K562 (cell line): ENCODE measurements around the gene CENPE. TPM values are rescaled to one million over a fixed set of nuclear protein-coding genes. Genes with fewer than 3 reads are reported as not detected.
A peak's percentile ranks its signal among the peaks of the same experiment; 100 is the strongest.

ENCODE experiments used
- CBX8 ChIP-seq: fragments of 200-600 bp; sonication (generic); IDR thresholded peaks from 2 replicates; pipeline ENCODE4 v1.6.1; 2012; ENCODE audit warnings: borderline replicate concordance, mixed run types, low read depth, mild to moderate bottlenecking, moderate library complexity, mixed read lengths, low read length, control low read depth, inconsistent platforms; ENCODE audit not compliant: poor library complexity, severe bottlenecking; ENCODE audit errors: extremely low read depth
- CREB3 ChIP-seq: fragments of 450-650 bp; conservative IDR thresholded peaks from 2 replicates; pipeline ENCODE4 v1.6.1; 2016; ENCODE audit warnings: missing genetic modification characterization, low read depth, mild to moderate bottlenecking, missing compliant biosample characterization, moderate library complexity
- KLF10 ChIP-seq: fragments of 250-450 bp; sonication (Bioruptor Pico); IDR thresholded peaks from 2 replicates; pipeline ENCODE4 v1.6.1; 2021; ENCODE audit warnings: matching md5 sums
- NFATC3 ChIP-seq: fragments of 450-650 bp; IDR thresholded peaks from 2 replicates; pipeline ENCODE4 v1.6.1; 2017; ENCODE audit warnings: mild to moderate bottlenecking
- PKNOX1 ChIP-seq: fragments of 450-650 bp; IDR thresholded peaks from 2 replicates; pipeline ENCODE4 v1.6.1; 2016
- PURB ChIP-seq: sonication (generic); formaldehyde crosslinking; IDR thresholded peaks from 2 replicates; pipeline ENCODE4 v1.9.0; 2021; ENCODE audit warnings: low read depth, mild to moderate bottlenecking, missing genetic modification reagents
- RB1 ChIP-seq: fragments of 450-650 bp; IDR thresholded peaks from 2 replicates; pipeline ENCODE4 v1.6.1; 2017; ENCODE audit warnings: low read depth, mild to moderate bottlenecking
- RBM39 ChIP-seq: fragments of 200-400 bp; formaldehyde crosslinking; optimal IDR thresholded peaks from 2 replicates; pipeline ENCODE3; 2018; ENCODE audit warnings: low read depth, low read length
- SIRT6 ChIP-seq: IDR thresholded peaks from one replicate; pipeline ENCODE4 v1.6.1; 2012; ENCODE audit warnings: low read depth, mild to moderate bottlenecking, control low read depth, inconsistent platforms, low read length, moderate library complexity
- SMAD4 ChIP-seq: fragments of 250-450 bp; sonication (Bioruptor Pico); conservative IDR thresholded peaks from 2 replicates; pipeline ENCODE4 v1.8.0; 2021; ENCODE audit warnings: inconsistent platforms, mild to moderate bottlenecking, moderate library complexity
- STAG1 ChIP-seq: sonication (generic); formaldehyde crosslinking; IDR thresholded peaks from 2 replicates; pipeline ENCODE4 v1.5.0; 2020; ENCODE audit warnings: missing genetic modification reagents, borderline replicate concordance
- U2AF1 ChIP-seq: fragments of 200-400 bp; formaldehyde crosslinking; optimal IDR thresholded peaks from 2 replicates; pipeline ENCODE3; 2017; ENCODE audit warnings: mild to moderate bottlenecking, low read depth, low read length, moderate library complexity
- ZBTB26 ChIP-seq: fragments of 450-650 bp; formaldehyde crosslinking; IDR thresholded peaks from 2 replicates; pipeline ENCODE4 v1.4.0; 2022; ENCODE audit warnings: missing genetic modification characterization
- ZNF140 ChIP-seq: fragments of 250-450 bp; sonication (Bioruptor Pico); IDR thresholded peaks from 2 replicates; pipeline ENCODE4 v1.8.0; 2021; ENCODE audit warnings: moderate library complexity, mild to moderate bottlenecking, inconsistent platforms
- ZNF407 ChIP-seq: fragments of 450-650 bp; IDR thresholded peaks from 2 replicates; pipeline ENCODE4 v1.6.1; 2016; ENCODE audit warnings: low read depth
- polyA plus RNA-seq, 8 experiments: library from polyadenylated mRNA; depleted of rRNA in 4 of 8; stranded (reverse) in 5 of 8; unstranded in 3 of 8; fragments of >200 nt; fragmentation: Nextera tagmentation in 2 of 8; fragmentation: Illumina TruSeq in 1 of 8; extraction: Ambion mirVana in 2 of 8; extraction: Trizol in 1 of 8; gene quantifications; 2 replicates each; pipeline versions ENCODE4 v1.2.1 to v1.2.3, GENCODE V29; 2011 to 2014; ENCODE audit warnings: inconsistent platforms in 1 of 8, missing spikeins in 1 of 8
- total RNA-seq, 7 experiments: library from RNA; depleted of rRNA in 6 of 7; stranded (reverse); fragments of >200 nt in 6 of 7; fragmentation: Illumina TruSeq in 2 of 7; extraction: Trizol in 2 of 7; gene quantifications; 2 replicates each; pipeline versions ENCODE4 v1.2.1 to v1.2.3, GENCODE V29; 2011 to 2021; ENCODE audit warnings: low replicate concordance in 1 of 7

The CENPE gene
- total and polyA plus RNA-seq, 9 of the 15 experiments (the other 6 are each of a cell fraction or from before 2014, with no cell fraction given): 9.9 to 53.2 (median 27.4) TPM

GRCh38 chr4:103075894-103076746, 122.0 kb downstream of the CENPE start (continued):
- TF ChIP-seq CBX8 (no peak), CREB3 (no peak), U2AF1 (peak; percentile 62), NFATC3 (no peak), KLF10 (CRISPR knock-in tag) (no peak), ZBTB26 (no peak), ZNF140 (no peak), SMAD4 (CRISPR knock-in tag) (peak; percentile 73), PURB (no peak), SIRT6 (no peak), PKNOX1 (no peak), RBM39 (no peak), ZNF407 (no peak), RB1 (0 out of 2 replicates have a peak, but pooled peaks have one; percentile 12), STAG1 (CRISPR knock-in tag) (peak; percentile 4; the same call in 1 of the 2 replicates)
